ENCODE results near the gene NME5.

The NME5 gene

GRCh38 chr5:138132543-138132942 lies 6.7 kb downstream of the NME5 start:
- no peak for DNase-seq (ENCODE audit: low read depth)

GRCh38 chr5:138129347-138129746 lies 9.9 kb downstream of the NME5 start:
- DNase-seq (ENCODE audit: low read depth), result no peak

GRCh38 chr5:138128334-138128733 lies 10.9 kb downstream of the NME5 start:
- no peak for DNase-seq (ENCODE audit: low read depth)

DNA sequence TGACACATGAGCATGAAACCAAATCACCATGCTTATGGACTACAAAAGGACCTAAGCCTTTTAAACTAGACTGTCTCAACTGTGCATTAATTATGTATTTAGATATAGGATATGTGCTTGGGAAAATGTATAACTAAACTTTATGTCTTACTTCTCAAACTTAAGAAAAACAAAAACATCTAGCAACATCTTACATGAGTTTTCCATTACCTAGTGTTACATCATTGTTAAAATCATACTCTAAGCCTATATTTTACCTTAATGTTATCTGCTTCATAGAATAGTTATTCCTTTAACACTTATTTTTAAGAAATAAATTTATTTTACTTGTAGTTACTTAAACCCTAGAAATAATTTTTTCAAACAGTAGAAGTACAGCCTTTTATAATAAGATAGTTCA lies 24.0 kb downstream of the NME5 start:
- DNase-seq (ENCODE audit: low read depth), result no peak

- DNase-seq (ENCODE audit: low read depth), result no peak
These were observed 27.3 kb downstream of the NME5 start for GRCh38 chr5:138111937-138112336.

GRCh38 chr5:138111181-138111580 lies 28.0 kb downstream of the NME5 start:
- no peak for DNase-seq (ENCODE audit: low read depth)

DNA sequence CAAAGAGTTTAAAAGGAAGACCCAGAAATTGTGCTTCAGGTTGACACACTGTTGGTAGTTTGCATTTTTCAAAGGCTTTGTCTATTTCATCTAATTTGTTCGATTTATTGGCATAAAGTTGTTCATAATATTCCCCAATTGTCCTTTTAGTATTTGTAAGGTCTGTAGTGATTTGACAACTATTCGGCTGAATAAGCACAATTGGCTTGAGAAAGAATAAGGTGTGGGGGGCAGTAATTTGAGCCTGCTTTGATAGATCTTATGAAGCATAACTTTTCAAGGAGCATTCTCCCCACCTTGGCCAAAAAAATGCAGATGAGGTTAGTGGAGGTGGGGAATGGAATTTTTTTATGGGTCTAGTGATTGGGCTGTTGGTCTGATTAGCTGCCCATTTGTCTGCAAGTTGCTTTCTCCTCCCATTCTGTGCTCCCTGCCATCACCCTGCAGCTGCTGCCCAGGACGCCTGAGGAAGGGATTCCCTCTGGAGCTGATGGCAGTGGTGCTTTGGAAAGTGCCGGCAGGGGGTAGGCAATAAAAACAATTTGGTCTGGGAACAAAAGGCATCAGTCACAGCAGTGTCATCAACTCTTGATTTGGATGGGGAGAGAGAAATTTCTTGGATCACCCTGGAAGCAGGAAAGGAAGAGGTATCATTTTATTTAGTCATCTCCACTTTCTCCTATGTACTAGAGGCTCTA lies 28.8 kb downstream of the NME5 start:
- no peak for DNase-seq (ENCODE audit: low read depth)

DNA sequence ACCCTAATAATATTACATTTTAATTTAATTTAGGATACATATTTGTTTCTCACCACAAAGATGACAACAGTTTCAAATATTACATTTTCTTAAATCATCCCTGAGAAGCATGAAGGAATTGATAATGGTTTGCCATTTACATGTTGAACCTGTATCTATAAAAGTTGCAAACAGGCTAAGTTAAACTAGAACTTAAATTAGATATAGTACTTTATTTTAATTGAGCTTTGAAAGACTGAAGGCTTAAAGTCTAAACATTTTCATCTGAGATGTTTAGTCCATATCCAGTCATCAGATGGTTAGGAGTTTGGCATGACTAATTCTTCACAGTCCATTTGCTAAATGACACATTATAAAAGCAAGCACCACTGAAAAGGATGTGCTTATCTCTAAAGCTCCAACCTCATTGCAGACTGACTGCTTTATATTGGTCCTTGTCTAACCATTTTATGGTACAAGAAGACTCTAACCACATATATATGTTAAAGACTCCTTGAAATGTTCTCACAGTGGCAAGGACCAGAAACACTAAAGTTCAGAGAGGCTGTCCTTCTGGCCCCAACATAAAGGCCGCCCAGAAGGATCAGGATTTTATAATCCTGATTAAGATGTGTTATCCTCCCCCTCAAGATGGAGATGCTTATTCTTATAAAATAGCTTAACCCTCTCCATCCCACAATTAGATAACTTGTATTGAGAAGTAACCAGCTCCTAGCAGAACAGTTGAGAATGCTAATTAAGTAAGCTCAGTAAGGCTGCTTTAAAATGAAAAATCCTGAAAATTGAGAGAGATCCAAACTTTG lies 29.6 kb downstream of the NME5 start:
- no peak for DNase-seq (ENCODE audit: low read depth)

GRCh38 chr5:138107213-138107612 lies 32.0 kb downstream of the NME5 start:
- DNase-seq (ENCODE audit: low read depth), result no peak

DNA sequence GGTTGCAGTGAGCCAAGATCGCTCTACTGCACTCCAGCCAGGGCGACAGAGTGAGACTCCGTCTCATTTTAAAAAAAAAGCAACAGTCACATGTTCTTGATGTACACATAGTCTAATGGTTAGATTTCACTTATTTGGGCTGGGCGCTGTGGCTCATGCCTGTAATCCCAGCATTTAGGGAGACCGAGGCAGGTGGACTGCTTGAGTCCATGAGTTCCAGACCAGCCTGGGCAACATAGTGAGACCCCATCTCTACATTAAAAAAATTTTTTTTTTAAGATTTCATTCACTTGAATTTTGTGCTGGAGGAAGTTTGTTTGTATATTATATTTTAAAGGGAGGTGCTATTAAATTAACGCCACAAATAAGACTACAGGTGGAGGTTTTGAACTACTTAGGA lies 33.5 kb downstream of the NME5 start:
- DNase-seq (ENCODE audit: low read depth), result no peak

DNA sequence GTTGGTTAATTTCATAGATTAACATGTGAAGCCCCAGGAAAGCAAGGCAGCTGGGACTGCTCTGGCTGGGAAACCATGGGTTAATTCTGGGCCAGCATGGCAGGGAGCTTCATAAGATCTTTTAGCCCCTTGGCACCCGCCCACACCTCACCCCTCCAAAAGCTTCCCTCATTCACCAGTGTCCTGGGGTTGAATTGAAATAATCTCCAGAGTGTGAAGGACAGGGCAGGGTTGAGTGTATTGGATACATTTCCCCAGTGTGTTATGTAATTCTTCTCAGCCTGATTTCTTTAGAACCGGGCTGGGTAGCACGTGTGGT lies 36.0 kb downstream of the NME5 start:
- DNase-seq (ENCODE audit: low read depth), result no peak

DNA sequence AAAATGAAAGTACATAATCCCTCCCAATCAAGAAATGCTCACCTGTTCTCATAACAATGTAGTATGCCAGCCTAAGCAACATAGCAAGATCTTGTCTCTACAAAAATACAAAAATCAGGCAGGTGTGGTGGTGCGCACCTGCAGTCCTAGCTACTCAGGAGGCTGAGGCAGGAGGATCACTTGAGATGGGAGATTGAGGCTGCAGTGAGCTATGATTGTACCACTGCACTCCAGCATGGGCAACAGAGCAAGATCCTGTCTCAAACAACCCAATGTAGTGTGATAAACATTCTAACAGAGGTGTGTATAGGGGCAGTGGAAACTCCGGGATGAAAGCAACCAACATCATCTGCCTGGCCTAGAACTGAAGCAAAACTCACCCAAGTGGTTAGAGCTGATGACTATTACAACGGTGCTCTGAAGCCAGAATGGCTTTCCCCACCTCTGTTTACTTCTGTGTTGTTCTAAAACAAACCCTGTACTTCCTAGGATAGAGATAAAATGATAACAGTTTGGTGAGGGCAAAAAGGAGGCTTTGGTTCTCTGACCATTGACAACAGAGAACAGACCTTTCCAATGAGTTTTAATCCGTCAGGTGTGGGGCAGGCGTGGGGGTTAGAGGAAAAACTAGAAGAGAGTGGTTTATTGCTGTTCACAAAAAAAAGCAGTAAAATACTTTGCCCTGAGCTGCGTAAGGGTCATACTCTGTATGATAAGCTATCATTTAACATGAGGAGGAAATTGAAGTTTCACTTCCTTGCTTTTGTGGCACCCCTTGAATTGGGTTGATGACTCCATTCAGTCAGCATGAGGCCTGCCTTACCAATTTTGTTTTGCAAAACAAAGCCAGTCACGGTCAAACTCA lies 36.5 kb downstream of the NME5 start:
- DNase-seq (ENCODE audit: low read depth), result no peak

GRCh38 chr5:138096997-138097828 lies 42.0 kb downstream of the NME5 start:
- DNase-seq (ENCODE audit: low read depth), result no peak

DNA sequence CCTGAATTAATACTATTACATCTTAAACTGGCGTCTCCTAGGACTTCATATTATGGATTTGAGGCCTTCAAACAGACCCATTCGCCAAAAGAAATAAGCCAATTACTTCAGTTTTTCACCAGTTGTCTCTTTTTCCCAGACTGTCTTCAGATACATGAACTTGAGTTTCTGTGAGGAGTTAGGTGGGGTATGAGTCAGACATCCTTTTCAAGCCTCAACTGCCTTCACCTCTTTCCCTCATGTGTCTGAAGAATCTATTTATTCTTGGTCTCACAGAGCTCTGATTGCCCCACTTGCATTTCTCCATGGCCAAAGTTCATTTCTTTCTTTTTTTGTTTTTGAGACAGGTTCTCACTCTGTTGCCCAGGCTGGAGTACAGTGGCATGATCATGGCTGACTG lies 42.9 kb downstream of the NME5 start:
- DNase-seq (ENCODE audit: low read depth), result no peak

- no peak for DNase-seq (ENCODE audit: low read depth)
These were observed 43.9 kb downstream of the NME5 start for GRCh38 chr5:138095100-138095907.

DNA sequence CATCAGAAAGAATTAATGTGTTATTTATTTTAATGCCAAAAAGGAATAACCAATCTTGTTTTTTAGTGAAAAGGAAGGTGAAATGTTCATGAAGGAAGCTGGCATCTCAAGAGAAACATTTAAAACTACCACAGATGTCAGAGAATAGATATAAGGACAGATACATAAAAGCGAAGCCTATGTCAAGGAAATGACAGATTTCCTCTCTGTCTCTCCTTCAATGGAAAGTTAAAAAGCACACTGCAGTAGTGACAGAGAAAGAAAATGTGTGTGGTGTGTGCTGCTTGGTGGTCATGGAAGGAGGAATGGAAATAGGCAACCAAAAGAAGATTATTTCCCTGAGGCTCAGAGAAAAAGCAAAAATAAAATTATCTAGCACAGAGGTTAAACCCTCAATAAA lies 46.2 kb downstream of the NME5 start:
- DNase-seq (ENCODE audit: low read depth), result no peak

- no peak for DNase-seq (ENCODE audit: low read depth)
These were observed 46.9 kb downstream of the NME5 start for GRCh38 chr5:138092301-138092700.

- DNase-seq (ENCODE audit: low read depth), result no peak
These were observed 47.5 kb downstream of the NME5 start for GRCh38 chr5:138091685-138092084.

DNA sequence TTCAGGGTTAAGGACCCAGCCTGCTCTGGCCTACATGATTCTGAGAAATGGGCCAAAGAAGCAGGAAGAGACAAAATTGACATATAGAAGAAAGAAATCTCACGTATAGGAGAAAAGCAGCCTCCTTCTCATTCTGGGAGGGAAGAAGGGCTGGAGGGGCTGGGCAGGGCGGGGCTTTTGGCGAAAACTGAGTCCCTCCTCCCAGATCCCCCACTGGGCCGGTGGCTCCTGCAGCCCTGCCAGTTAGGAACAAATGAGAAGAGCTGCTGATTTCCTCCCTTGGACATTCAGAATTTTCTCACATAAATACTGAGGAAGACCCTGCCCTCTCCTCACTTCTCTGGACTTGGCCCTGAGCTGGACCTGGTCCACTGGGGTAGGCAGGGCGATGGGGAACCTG lies 55.5 kb downstream of the NME5 start, which contains the start of gene WNT8A:
Gene WNT8A, plus strand, starts transcription at position 332 of the 400 bp plus-strand sequence. CDS start 95 bp downstream, outside the sequence.
- no peak for DNase-seq (ENCODE audit: low read depth)

DNA sequence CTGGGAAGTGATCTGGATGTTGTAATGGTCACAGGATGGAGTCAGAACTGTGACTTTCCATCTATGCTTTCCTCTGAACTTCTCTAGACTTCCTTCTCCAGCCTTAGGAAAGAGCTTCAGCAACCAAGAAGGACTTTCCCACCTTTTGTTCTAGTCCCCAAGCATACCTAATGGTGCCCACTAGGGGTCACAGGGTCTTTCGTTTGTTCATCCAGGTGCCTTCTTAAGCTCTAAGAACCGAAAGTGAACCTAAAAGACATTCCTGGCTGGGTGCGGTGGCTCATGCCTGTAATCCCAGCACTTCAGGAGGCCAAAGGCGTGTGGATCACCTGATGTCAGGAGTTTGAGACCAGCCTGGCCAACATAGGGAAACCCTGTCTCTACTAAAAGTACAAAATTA lies 57.2 kb downstream of the NME5 start:
- no peak for DNase-seq (ENCODE audit: low read depth)
